ENCODE measurements around the gene HPRT1.

Gene HPRT1

DNA sequence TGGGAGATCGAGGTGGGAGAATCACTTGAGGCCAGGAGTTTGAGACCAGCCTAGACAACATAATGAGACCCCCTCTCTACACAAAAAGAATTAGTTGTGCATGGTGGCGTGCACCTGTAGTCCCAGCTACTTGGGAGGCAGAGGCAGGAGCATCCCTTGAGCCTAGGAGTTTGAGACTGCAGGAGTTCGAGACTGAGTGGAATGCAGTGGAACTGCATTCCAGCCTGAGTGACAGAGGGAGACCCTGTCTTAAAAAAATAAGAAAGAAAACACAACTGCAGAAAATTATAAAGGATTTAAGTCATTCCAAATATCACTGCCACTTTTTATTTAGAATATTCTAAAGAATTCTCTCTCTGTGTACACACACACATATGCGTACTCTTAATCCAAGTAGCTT lies 18.4 kb downstream of the HPRT1 start:
- FAIRE-seq = no peak

DNA sequence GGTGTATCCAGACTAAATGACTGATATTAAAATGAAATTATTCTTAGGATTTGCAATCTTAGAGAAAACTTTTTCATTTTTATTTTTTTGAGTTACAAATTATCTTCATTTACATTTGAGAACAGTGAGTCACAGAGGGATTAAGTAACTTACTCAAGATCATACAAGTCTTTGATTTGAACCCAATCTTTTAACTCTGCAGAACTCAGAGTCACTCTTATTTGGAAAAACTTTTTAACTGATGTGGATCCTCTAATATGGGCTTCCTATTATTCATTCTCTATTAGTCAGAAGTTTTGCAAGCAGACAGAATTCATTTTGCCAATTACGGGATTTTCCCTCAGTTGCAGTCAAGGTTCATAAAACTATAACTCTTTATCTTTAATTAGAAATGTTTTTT lies 20.1 kb downstream of the HPRT1 start:
- FAIRE-seq = no peak

DNA sequence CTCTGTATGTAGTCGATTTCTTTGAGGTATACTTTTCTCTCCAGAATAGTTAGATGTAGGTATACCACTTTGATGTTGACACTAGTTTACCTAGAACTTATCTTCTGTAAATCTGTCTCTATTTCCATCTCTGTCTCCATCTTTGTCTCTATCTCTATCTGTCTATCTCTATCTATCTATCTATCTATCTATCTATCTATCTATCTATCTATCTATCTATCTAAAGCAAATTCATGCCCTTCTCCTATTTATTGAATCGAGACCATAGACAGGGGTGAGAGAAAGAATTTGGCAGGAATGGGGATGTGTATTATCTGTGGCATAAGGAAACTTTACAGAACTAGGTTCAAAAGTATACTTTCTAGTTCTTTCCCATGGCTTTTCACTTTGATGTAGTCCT lies 21.4 kb downstream of the HPRT1 start:
- FAIRE-seq = no peak

DNA sequence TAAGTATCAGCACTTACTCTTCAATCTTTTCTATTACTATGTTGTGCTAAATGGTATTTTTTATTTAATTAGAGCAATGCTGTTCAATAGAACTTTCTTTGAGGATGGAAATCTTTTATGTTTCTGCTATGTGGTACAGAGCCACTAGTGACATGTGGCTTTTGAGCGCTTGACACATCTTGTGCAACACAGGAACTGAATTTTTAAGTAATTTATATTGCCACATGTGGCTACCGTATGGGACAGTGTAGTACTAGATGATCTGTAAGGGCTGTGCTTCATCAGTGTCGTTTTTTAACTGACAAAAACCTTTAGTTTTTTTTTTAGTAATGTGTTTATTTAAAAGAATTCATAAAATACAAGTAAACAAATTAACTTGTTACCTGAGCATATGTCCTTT lies 22.4 kb downstream of the HPRT1 start:
- FAIRE-seq = no peak

DNA sequence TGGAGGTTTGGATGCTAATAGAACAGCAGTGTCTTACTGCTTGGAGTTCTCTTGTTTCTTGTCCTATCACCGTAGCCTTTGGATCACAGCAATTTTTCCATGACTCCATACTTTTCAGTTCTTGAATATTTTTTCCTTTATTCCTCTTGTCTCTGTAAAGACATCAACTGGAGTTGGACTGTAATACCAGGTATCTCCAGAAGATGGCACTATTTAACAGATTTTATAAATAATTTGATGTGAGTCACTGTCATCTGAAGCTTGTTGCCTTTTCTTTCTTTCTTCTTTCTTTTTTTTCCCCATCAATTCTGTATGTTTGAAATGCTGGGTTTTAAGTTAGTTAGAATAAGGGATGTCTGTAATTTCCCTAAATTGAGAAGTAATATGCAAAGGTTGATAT lies 24.1 kb downstream of the HPRT1 start:
- peak; percentile 98 for FAIRE-seq

DNA sequence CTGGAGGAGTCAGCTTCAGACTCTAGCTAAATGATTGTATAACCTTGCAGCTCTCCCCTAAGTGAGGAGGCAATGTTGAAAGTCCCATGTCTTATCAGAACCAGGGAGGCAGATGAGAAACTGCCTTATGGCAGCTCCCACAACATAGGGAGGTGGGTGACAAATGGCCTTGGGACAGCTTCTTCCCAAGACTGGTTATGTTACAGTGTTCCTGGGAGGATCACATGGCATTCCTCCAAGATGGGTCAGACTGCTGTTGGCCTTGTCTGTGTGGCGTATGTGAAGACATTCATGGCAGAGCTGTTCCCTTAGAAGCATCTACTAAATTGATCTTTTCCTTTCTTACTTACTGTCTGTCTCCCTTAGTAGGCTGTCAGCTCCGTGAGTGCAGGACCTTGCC lies 42.0 kb downstream of the HPRT1 start:
- no peak for FAIRE-seq

DNA sequence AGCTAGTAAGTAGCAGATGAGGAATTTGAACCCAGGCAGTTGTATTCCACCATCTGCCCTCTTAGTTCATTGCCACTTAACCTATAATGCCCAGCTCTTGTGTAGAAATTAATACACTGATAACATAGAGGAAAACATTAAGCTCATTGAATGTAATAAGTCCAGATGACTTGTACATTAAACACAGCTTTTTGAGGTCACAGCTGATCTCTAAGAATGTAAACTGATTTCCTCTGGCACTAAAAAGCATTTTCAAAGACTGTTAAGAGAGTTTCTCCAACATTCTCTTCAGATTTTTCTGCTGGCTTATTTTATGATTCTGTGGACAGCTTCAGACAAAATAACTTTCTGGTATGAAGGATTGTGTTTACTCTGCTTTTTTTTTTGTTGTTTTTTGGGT lies 42.7 kb downstream of the HPRT1 start:
- FAIRE-seq = no peak

DNA sequence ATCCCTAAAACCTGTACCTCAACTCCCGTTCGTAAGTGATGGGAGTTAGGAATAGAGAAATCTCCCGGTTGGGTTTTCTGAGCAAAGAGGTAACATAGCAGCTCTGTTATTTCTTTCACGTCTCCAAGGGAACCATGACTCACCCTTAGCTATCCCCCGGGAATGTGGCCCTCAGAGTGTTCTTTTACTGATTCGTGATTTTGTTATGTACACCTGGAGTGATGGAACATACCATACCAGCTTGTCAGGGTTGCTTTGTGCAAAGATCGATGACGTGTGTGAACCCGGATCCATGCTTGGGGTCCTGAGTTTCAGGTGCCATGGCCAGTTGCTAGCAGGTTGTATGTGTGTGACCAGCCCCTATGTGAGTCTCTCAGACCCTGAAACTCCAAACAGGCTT lies 52.6 kb downstream of the HPRT1 start:
- no peak for FAIRE-seq

DNA sequence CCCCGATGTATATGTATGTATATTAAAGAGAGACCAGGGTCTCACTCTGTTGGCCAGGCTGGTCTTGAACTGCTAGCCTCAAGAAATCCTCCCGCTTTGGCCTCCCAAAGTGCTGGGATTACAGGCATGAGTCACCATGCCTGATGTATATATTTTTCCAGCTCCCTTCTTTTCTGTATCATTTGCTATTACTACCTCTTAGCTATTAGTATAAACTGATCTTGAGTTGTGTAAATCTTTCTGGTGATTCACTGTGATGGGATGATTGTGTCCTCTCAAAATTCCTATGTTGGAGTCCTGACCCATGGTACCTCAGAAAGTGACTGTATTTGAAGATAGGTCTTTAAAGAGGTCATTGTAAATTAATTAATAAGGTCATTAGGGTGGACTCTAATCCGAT lies 53.1 kb downstream of the HPRT1 start:
- FAIRE-seq = no peak

DNA sequence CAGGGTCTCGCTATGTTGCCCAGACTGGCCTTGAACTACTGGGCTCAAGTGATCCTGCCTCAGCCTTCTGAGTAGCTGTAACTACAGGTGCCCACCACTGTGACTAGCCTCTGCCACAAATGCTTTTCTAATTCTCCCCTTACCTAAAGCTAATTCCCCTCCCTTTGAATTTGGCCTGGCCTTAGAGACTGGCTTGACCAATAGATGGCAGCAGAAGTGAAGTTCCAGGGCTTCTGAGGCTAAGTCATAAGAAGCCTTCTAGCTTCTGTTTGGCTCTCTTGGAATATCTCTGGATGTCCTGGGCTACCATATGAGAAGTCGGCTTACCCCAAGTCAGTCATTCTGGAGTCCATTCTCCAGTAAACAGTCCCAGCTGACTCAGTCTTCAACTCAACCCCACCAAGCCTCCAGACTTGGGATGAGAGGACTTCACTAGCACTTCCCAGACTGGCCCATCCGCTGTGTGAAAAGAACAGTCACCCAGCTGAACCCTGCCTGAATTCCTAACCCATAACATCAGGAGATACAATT lies 61.0 kb downstream of the HPRT1 start:
- FAIRE-seq = no peak

DNA sequence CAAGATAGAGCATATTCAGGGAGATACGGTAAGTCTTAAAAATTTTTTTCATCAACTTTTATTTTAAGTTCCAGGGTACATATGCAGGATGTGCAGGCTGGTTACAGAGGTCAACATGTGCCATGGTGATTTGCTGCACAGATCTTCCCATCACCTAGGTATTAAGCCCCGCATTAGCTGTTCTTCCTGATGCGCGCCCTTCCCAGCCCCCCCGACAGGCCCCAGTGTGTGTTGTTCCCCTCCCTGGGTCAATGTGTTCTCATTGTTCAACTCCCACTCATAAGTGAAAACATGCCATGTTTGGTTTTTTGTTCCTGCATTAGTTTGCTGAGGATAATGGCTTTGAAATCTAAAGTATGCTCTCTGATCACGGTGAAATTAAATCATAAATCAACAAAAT lies 64.2 kb downstream of the HPRT1 start:
- FAIRE-seq = no peak

DNA sequence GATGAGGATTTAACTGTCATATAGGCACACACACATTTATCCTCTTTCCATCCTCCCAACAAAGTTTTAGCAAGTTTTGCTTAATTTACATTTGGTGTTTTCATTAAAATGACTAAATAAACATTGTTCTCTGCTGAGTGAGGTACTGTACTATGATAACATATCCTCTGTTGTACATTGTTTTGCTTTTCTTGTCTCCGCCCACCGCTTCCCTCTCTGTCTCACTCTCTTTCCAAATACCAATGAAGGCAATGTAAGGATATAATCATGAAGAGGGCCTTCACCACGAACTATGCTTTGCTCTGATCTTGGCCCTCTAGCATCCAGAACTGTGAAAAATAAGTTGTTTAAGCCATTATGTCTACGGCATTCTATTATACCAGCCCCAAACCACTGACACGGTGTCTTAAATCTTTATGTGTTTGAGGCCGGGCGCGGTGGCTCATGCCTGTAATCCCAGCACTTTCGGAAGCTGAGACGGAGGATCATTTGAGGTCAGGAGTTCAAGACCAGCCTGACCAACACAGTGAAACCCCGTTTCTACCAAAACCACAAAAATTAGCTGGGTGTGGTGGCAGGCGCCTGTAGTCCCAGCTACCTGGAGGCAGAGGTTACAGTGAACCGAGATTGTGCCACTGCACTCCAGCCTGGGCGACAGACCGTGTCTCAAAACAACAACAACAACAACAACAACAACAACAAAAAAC lies 65.3 kb downstream of the HPRT1 start:
- no peak for FAIRE-seq

DNA sequence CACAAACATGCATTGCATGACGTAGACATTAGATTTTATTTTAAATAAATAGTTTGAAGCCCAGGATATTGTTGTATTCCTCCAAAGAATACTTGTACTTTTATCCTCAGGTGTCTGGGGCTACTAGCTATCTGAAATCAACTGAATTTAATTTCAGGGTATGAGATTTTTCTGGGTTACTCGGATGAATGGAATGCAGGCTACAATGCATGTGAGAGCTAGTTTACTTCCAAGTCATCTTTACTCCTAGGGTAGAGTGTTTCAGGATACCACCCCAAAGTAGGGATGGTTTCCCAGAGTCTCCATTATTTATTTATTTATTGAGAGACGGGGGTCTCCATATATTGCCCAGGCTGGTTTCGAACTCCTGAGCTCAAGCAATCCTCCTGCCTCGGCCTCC lies 66.4 kb downstream of the HPRT1 start:
- FAIRE-seq = no peak

DNA sequence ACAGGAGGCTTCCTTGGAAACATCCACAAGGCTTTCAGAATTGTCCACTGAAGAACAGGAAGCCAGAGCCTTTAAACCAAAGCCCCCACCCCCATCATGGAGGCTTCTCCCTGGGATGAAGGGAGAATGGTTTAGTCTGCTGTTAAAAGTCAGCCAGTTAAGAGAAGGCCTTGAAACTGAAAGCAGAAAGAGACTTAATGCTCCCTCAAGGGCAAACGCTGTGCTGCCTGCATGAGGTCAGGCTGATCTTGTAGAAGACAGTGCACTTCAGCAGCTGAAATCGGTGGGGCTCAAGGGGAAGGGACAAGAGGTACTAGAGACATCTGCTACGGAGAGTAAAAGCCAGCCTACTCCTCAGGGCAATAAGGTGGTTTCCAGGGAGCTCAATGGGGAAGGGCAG lies 69.0 kb downstream of the HPRT1 start:
- no peak for FAIRE-seq

DNA sequence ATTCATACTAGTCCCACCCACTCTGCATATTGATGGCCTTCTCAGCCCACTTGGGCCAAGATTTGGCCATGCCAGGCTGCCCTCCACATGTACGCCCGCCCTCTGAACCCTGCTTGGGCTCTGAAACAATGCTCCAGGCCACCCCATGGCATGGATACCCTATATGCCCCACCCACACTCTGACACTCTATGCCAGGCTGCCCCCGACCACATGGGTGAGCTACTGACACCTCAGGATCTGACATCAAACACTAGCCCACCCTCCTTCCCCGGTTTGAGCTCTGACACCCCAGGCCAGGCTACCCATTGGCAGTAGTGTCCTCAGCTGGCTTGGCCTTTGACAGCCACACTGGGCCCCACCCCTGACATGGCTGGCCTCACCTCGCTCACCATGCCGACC lies 69.5 kb downstream of the HPRT1 start:
- FAIRE-seq = no peak

DNA sequence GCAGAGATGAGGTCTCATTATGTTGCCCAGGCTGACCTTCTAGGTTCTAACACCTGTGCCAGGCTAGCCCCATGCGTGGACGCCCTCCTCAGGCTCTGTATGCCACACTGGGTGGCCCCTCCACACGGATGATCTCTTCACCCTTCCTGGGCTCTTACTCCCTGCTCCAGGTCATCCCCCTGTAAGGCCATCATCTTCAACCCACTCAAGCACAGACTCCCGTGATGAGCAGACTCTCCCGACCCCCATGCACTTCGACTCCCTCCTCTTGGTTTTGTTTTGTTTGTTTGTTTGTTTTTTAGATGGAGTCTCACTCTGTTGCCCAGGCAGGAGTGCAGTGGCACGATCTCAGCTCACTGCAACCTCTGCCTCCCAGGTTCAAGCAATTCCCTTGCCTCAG lies 70.9 kb downstream of the HPRT1 start:
- FAIRE-seq = no peak

DNA sequence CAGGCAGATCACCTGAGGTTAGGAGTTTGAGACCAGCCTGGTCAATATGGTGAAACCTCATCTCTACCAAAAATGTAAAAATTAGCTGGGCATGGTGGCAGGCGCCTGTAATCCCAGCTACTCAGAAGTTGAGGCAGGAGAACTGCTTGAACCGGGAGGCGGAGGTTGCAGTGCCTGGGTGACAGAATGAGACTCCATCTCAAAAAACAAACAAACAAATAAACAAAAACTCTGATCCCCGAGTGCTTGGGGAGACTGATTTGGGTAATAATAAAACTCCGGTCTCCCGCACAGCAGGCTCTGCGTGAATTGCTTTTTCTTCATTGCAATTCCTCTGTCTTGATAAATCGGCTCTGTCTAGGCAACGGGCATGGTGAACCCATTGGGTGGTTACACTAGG lies 73.4 kb downstream of the HPRT1 start:
- no peak for FAIRE-seq

DNA sequence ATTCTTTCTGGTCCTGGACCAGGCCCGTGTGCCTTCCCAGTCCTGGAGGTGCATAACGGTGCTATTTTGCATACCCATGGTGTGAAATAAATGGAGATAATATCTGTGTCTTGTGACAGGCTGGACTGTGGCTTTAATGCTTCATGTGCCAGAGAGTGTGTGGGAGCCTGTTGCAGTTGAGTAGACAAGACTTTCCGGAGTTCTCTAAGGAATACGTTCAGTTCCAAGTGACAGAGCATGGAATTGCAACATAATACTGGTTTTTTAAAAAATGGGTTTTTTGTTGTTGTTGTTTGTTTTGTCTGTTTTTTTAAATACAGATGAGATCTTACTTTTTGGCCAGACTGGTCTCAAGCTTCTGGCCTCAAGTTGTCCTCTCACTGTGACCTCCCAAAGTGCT lies 74.0 kb downstream of the HPRT1 start:
- no peak for FAIRE-seq

DNA sequence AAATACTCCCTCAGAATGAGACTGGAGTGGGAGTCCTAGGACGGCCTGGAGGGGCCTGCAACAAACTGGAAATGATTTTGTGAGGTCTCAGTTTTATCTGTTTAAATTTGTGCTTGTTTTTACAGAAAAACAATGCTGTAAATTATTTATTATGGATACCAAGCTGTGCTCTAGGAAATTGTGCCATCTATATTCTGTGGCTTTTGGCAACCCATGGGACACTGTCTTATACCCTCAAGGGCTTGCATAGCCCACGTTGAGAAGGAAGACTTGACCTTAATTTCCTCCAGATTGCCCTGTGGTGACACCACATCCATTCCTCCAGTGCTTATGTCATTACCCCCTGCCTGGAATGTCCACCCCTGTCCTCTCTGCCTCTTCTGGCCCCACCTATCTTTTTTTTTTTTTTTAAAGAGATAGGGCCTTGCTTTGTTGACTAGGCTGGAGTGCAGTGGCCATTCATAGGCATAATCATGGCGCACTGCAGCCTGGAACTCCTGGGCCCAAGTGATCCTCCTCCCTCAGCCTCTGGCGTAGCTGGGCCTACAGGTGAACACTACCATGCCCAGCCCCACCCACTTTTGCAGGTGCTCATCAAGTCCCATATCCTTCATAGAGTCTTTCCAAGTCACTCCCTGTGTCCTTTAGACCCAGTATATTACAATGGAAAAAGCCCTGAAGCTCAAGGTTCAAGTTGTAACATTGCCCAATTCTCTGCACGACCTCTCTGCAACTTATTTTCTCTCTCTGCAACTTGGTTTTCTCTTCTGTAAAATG lies 77.4 kb downstream of the HPRT1 start:
- no peak for FAIRE-seq

DNA sequence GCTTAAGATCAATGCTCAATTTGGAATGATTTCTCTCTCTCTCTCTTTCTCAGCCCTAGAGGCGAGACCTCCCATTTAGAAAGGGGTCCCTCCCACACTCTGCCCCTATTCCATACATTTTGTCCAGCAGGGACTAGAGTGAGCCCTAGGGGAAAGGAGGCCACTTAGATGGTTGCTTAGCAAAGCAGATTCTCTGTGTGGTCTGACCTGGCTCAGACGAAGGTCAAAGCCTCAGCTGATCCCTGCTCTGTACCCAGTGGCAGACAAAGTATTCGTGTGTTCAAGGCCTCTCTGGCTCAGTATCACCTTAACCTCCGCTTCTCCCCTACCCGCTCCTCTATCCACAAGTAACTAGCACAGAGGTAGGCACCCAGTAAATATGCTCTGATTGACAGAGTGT lies 78.4 kb downstream of the HPRT1 start:
- FAIRE-seq = no peak

DNA sequence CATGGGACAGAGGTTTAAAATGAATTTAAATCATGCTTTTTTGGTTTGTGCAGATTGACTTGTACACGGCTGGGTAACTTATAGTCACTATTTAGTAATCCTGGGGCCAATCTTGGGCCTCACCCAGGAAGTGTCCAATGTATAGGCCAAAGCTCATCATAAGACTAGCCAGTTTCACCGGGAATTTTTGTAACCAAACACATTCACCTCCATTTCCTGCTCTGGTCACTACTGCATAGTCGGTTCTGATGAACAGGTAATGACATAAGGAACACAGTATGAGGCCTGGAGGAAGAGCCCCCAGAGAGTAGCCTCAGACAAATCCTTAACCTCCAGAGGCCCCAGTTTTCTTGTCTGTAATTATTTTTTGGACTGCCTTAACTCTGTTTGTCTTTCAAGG lies 81.9 kb downstream of the HPRT1 start:
- FAIRE-seq = no peak

DNA sequence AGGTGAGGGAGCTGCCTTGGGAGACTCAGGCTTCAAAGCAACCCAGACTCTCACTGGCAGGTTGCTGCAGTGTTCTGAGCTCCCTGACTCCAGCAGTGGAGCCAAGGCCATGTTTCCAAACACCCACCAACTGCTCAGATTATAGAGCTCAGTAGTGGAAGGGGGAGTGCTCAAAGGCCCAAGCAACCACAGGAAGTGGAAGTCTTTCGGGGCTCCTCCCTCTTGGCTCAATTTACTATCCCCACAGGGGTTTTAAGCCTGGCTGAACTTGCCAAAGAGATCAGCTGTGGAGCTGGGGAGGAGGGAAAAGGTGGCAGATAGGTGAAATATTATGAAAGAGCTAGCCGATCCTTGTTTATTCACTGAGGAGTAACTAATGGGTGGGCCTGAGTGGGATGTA lies 82.5 kb downstream of the HPRT1 start:
- no peak for FAIRE-seq

DNA sequence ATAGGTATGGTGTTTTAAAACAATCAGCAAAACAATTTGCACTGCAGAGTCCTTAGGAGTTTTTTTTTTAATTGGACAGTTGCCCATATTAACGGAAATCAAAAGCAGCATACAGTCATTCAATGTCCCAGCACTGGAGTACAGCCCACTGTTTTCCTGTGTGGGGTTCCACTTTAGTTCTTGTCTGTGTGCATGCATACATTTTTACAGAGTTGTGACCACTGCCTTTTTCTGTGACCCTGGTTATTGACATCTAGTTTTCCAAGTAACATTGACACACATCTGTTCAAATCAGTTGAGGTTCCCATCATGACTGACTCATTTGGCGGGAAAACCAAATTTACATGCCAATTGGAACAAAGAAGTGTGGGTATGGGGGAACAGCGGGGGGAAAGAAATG lies 83.3 kb downstream of the HPRT1 start:
- peak; percentile 38 for FAIRE-seq

DNA sequence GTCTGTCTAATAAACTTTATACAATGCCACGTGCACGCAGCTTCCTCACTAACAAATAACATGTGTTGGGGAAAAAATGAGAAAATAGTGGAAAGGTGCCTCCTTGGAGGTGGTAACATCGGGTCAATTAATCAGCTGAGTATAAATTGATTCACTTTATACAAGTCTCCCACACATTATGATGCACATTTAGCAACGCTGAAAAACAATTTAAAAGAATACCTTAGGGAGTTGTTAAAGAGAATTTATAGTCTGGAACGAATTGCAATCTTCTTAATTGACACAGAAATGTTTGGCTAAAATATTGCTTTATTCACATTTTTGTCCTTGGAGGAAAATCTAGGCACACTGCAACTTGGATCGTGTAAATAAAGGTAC lies 84.2 kb downstream of the HPRT1 start:
- no peak for FAIRE-seq
